HepG2 (cell line): ENCODE measurements around the gene MB. TPM values are rescaled to one million over a fixed set of nuclear protein-coding genes. Genes with fewer than 3 reads are reported as not detected.

Experiments used
- FOXM1 ChIP-seq: sonication (generic); formaldehyde crosslinking; IDR thresholded peaks from 2 replicates; pipeline ENCODE4 v1.5.0; 2020; ENCODE audit warnings: missing genetic modification reagents
- HNF4A ChIP-seq: sonication (generic); formaldehyde crosslinking; IDR thresholded peaks from 2 replicates; pipeline ENCODE4 v1.4.0; 2020; ENCODE audit warnings: missing genetic modification reagents
- HNF4G ChIP-seq, 2 experiments: sonication (generic) in 1 of 2; formaldehyde crosslinking in 1 of 2; IDR thresholded peaks; 2 replicates each; pipeline versions ENCODE4 v1.4.0 to v1.6.1; 2011 to 2020; ENCODE audit warnings: borderline replicate concordance in 2 of 2, low read depth in 2 of 2, mild to moderate bottlenecking in 2 of 2, low read length in 1 of 2, missing genetic modification reagents in 1 of 2, moderate library complexity in 1 of 2
- NFE2 ChIP-seq: sonication (generic); formaldehyde crosslinking; IDR thresholded peaks from 2 replicates; pipeline ENCODE4 v1.4.0; 2020; ENCODE audit warnings: missing genetic modification reagents
- NR2F2 ChIP-seq: IDR thresholded peaks from 2 replicates; pipeline ENCODE4 v1.6.1; 2012; ENCODE audit warnings: low read depth, inconsistent platforms, borderline replicate concordance
- NR2F6 ChIP-seq, 2 experiments: IDR thresholded peaks; 2 replicates each; pipeline ENCODE4 v1.6.1; 2016; ENCODE audit warnings: antibody characterized with exemption in 1 of 2, mild to moderate bottlenecking in 1 of 2
- RARA ChIP-seq: IDR thresholded peaks from 2 replicates; pipeline ENCODE4 v1.6.1; 2016; ENCODE audit warnings: missing genetic modification reagents, missing compliant biosample characterization
- SRSF1 ChIP-seq: fragments of 200-400 bp; formaldehyde crosslinking; optimal IDR thresholded peaks from 2 replicates; pipeline ENCODE3; 2017; ENCODE audit warnings: mild to moderate bottlenecking, low read depth, low read length, moderate library complexity
- ZNF207 ChIP-seq: fragments of 450-650 bp; IDR thresholded peaks from 2 replicates; pipeline ENCODE4 v1.6.1; 2016; ENCODE audit warnings: antibody characterized with exemption, borderline replicate concordance
- ZNF496 ChIP-seq: sonication (generic); formaldehyde crosslinking; IDR thresholded peaks from 2 replicates; pipeline ENCODE4 v1.8.1; 2023; ENCODE audit warnings: mild to moderate bottlenecking, moderate library complexity, missing genetic modification reagents; ENCODE audit not compliant: insufficient replicate concordance
- polyA plus RNA-seq, 8 experiments: library from polyadenylated mRNA; depleted of rRNA in 3 of 8; stranded (reverse) in 7 of 8; unstranded in 1 of 8; fragments of >200 nt; fragmentation: Illumina TruSeq in 4 of 8; extraction: Trizol in 4 of 8; gene quantifications; 2 replicates each; pipeline versions ENCODE4 v1.2.1 to v1.2.3, GENCODE V29; 2011 to 2016; ENCODE audit warnings: low read depth in 4 of 8, missing spikeins in 1 of 8, mixed read lengths in 1 of 8; ENCODE audit not compliant: insufficient read depth in 1 of 8
- total RNA-seq, 5 experiments: library from RNA; depleted of rRNA; stranded (reverse); fragments of >200 nt; fragmentation: Illumina TruSeq; extraction: Trizol; gene quantifications; 2 replicates each; pipeline ENCODE4 v1.2.3, GENCODE V29; 2016; ENCODE audit warnings: low read depth in 1 of 5
- TF ChIP-seq, protein P1 (sequence below): sonication (generic); formaldehyde crosslinking; IDR thresholded peaks from 2 replicates; pipeline ENCODE4 v1.4.0; 2020; ENCODE audit warnings: missing genetic modification reagents
- TF ChIP-seq, protein P2 (sequence below): sonication (generic); formaldehyde crosslinking; IDR thresholded peaks from 2 replicates; pipeline ENCODE4 v1.9.0; 2021; ENCODE audit warnings: missing genetic modification reagents, mild to moderate bottlenecking, borderline replicate concordance
- TF ChIP-seq, protein P3 (sequence below): sonication (generic); formaldehyde crosslinking; conservative IDR thresholded peaks from 2 replicates; pipeline ENCODE4 v1.8.0; 2022; ENCODE audit warnings: mild to moderate bottlenecking, moderate library complexity, missing genetic modification reagents
- TF ChIP-seq, protein P4 (sequence below): sonication (generic); formaldehyde crosslinking; IDR thresholded peaks from 2 replicates; pipeline ENCODE4 v1.8.0; 2022; ENCODE audit warnings: missing genetic modification reagents, mild to moderate bottlenecking, borderline replicate concordance
- TF ChIP-seq, protein P5 (sequence below): sonication (generic); formaldehyde crosslinking; IDR thresholded peaks from 2 replicates; pipeline ENCODE4 v1.4.0; 2020; ENCODE audit warnings: mild to moderate bottlenecking, missing genetic modification reagents, borderline replicate concordance

The MB gene
- total and polyA plus RNA-seq, 2 of the 13 experiments (the other 11 are each of a cell fraction or from before 2014, with no cell fraction given): 0.07 TPM; not detected in 1

DNA sequence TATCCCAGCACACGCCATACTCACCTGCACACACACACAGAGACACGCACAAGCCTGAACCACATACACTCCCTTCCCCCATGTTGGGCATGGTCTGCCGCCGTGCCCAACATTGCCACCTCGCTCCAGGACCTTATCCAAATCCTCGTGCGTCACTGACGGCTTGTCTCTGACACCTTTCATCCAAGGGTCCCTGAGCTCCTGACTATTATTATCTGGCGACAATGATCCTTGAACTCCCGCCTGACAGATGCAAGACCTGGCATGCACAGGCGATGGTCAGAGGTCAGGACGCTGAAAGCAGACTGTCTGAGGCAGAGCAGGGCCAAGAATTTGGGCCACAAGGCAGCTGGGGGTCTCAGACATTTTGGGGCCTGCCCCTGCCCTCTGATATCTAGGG is 4.2 kb downstream of the MB start (continued):
- TF ChIP-seq HNF4G (IDR thresholded peaks at IDR 0.05; ENCODE audit: borderline replicate concordance, low read depth, low read length) (0 out of 2 replicates have a peak, but pooled peaks have one; percentile 37), HNF4G (CRISPR knock-in tag; IDR thresholded peaks at IDR 0.05; ENCODE audit: borderline replicate concordance, low read depth) (no peak), RARA (CRISPR knock-in tag) (peak; percentile 36; the same call in 1 of the 2 replicates), FOXM1 (no peak), NR2F6 (IDR thresholded peaks at IDR 0.05) (peak; percentile 49; the same call in 1 of the 2 replicates), NR2F6 (CRISPR knock-in tag; IDR thresholded peaks at IDR 0.05) (peak; percentile 59; the same call in 1 of the 2 replicates), ZNF496 (CRISPR knock-in tag) (no peak), NFE2 (CRISPR knock-in tag) (no peak), SRSF1 (no peak), HNF4A (CRISPR knock-in tag) (peak; percentile 80), NR2F2 (peak; percentile 34; the same call in 1 of the 2 replicates), ZNF207 (no peak)
- TF ChIP-seq, protein P1, sequence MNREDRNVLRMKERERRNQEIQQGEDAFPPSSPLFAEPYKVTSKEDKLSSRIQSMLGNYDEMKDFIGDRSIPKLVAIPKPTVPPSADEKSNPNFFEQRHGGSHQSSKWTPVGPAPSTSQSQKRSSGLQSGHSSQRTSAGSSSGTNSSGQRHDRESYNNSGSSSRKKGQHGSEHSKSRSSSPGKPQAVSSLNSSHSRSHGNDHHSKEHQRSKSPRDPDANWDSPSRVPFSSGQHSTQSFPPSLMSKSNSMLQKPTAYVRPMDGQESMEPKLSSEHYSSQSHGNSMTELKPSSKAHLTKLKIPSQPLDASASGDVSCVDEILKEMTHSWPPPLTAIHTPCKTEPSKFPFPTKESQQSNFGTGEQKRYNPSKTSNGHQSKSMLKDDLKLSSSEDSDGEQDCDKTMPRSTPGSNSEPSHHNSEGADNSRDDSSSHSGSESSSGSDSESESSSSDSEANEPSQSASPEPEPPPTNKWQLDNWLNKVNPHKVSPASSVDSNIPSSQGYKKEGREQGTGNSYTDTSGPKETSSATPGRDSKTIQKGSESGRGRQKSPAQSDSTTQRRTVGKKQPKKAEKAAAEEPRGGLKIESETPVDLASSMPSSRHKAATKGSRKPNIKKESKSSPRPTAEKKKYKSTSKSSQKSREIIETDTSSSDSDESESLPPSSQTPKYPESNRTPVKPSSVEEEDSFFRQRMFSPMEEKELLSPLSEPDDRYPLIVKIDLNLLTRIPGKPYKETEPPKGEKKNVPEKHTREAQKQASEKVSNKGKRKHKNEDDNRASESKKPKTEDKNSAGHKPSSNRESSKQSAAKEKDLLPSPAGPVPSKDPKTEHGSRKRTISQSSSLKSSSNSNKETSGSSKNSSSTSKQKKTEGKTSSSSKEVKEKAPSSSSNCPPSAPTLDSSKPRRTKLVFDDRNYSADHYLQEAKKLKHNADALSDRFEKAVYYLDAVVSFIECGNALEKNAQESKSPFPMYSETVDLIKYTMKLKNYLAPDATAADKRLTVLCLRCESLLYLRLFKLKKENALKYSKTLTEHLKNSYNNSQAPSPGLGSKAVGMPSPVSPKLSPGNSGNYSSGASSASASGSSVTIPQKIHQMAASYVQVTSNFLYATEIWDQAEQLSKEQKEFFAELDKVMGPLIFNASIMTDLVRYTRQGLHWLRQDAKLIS: no peak
- TF ChIP-seq, protein P2, sequence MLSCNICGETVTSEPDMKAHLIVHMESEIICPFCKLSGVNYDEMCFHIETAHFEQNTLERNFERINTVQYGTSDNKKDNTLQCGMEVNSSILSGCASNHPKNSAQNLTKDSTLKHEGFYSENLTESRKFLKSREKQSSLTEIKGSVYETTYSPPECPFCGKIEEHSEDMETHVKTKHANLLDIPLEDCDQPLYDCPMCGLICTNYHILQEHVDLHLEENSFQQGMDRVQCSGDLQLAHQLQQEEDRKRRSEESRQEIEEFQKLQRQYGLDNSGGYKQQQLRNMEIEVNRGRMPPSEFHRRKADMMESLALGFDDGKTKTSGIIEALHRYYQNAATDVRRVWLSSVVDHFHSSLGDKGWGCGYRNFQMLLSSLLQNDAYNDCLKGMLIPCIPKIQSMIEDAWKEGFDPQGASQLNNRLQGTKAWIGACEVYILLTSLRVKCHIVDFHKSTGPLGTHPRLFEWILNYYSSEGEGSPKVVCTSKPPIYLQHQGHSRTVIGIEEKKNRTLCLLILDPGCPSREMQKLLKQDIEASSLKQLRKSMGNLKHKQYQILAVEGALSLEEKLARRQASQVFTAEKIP (CRISPR knock-in tag): no peak
- TF ChIP-seq, protein P3, sequence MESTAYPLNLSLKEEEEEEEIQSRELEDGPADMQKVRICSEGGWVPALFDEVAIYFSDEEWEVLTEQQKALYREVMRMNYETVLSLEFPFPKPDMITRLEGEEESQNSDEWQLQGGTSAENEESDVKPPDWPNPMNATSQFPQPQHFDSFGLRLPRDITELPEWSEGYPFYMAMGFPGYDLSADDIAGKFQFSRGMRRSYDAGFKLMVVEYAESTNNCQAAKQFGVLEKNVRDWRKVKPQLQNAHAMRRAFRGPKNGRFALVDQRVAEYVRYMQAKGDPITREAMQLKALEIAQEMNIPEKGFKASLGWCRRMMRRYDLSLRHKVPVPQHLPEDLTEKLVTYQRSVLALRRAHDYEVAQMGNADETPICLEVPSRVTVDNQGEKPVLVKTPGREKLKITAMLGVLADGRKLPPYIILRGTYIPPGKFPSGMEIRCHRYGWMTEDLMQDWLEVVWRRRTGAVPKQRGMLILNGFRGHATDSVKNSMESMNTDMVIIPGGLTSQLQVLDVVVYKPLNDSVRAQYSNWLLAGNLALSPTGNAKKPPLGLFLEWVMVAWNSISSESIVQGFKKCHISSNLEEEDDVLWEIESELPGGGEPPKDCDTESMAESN (CRISPR knock-in tag): no peak
- TF ChIP-seq, protein P4, sequence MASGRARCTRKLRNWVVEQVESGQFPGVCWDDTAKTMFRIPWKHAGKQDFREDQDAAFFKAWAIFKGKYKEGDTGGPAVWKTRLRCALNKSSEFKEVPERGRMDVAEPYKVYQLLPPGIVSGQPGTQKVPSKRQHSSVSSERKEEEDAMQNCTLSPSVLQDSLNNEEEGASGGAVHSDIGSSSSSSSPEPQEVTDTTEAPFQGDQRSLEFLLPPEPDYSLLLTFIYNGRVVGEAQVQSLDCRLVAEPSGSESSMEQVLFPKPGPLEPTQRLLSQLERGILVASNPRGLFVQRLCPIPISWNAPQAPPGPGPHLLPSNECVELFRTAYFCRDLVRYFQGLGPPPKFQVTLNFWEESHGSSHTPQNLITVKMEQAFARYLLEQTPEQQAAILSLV (CRISPR knock-in tag): no peak
- TF ChIP-seq, protein P5, sequence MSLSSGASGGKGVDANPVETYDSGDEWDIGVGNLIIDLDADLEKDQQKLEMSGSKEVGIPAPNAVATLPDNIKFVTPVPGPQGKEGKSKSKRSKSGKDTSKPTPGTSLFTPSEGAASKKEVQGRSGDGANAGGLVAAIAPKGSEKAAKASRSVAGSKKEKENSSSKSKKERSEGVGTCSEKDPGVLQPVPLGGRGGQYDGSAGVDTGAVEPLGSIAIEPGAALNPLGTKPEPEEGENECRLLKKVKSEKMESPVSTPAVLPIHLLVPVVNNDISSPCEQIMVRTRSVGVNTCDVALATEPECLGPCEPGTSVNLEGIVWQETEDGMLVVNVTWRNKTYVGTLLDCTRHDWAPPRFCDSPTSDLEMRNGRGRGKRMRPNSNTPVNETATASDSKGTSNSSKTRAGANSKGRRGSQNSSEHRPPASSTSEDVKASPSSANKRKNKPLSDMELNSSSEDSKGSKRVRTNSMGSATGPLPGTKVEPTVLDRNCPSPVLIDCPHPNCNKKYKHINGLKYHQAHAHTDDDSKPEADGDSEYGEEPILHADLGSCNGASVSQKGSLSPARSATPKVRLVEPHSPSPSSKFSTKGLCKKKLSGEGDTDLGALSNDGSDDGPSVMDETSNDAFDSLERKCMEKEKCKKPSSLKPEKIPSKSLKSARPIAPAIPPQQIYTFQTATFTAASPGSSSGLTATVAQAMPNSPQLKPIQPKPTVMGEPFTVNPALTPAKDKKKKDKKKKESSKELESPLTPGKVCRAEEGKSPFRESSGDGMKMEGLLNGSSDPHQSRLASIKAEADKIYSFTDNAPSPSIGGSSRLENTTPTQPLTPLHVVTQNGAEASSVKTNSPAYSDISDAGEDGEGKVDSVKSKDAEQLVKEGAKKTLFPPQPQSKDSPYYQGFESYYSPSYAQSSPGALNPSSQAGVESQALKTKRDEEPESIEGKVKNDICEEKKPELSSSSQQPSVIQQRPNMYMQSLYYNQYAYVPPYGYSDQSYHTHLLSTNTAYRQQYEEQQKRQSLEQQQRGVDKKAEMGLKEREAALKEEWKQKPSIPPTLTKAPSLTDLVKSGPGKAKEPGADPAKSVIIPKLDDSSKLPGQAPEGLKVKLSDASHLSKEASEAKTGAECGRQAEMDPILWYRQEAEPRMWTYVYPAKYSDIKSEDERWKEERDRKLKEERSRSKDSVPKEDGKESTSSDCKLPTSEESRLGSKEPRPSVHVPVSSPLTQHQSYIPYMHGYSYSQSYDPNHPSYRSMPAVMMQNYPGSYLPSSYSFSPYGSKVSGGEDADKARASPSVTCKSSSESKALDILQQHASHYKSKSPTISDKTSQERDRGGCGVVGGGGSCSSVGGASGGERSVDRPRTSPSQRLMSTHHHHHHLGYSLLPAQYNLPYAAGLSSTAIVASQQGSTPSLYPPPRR (CRISPR knock-in tag): no peak
